Activated CD4-positive, alpha-beta T cell treated with anti-CD3 and anti-CD28 coated beads, Interleukin-2, amount 10 ng/mL, durations not matched to agents 24 days and 14 days (primary cell): ENCODE measurements around the gene SYT2. TPM values are rescaled to one million over a fixed set of nuclear protein-coding genes. Genes with fewer than 3 reads are reported as not detected.
"Not testable (repeated sequence)": the region's sequence is repeated elsewhere in the genome, so short reads cannot be mapped to it uniquely, and the experiment has no call there.

Source experiments
- DNase-seq: peaks from one replicate; pipeline ENCODE4 v3.0.0; 2022
- H3K27ac Mint-ChIP-seq: one replicate; pipeline ENCODE4 v1.8.0; 2022; ENCODE audit warnings: mild to moderate bottlenecking, mixed read lengths
- H3K27me3 Mint-ChIP-seq: one replicate; pipeline ENCODE4 v1.8.0; 2022; ENCODE audit warnings: mixed read lengths
- H3K36me3 Mint-ChIP-seq: one replicate; pipeline ENCODE4 v1.8.0; 2022; ENCODE audit warnings: low read depth, mild to moderate bottlenecking, mixed read lengths
- H3K4me1 Mint-ChIP-seq: one replicate; pipeline ENCODE4 v1.8.0; 2021; ENCODE audit warnings: mixed read lengths
- H3K4me3 Mint-ChIP-seq: one replicate; pipeline ENCODE4 v1.8.0; 2022; ENCODE audit warnings: mild to moderate bottlenecking, moderate library complexity, mixed read lengths
- H3K9me3 Mint-ChIP-seq: one replicate; pipeline ENCODE4 v1.8.0; 2021; ENCODE audit warnings: mixed read lengths
- intact Hi-C: fragments of 100-400 bp; cut with micrococcal nuclease; formaldehyde crosslinking; loops from one replicate; pipeline ENCODE4 v1.15.1; 2023
- total RNA-seq: library from RNA; stranded (reverse); gene quantifications from 2 replicates; pipeline ENCODE4 v1.2.3, GENCODE V29; 2022

SYT2 gene
- total RNA-seq, 1 donor from 2014 or later, result not detected

DNA sequence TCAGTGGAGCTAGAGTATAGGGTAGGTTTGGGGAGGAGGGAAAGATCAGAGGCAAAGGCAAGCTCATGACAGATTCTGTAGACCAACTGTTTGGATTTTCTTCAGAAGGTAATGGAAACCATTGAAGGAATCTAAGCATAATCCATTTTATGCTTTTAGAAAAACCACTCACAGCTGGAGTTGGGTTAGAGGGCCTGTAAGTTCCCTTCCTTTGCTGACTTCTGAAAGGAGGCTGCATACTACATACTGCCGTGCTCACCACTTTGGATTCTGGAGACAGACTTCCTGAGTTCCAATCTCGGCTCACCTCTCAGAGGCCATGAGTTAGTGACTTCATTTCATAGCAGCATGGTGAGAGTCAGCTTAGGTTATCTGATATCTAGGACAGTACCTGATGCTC is 6.4 kb upstream of the SYT2 start:
- H3K27me3 Mint-ChIP-seq, result peaks cover 51% of the 10 kb centered on the region
- H3K4me1 Mint-ChIP-seq, result peaks cover 4% of the 10 kb centered on the region
- intact Hi-C loops, result no loop called here
- DNase-seq, result no peak
- H3K4me3 Mint-ChIP-seq, result no peak overlapping the region
- no peaks in the 10 kb centered on the region for H3K36me3 Mint-ChIP-seq
- H3K9me3 Mint-ChIP-seq, result no peaks in the 10 kb centered on the region
- no peak overlapping the region for H3K27ac Mint-ChIP-seq

DNA sequence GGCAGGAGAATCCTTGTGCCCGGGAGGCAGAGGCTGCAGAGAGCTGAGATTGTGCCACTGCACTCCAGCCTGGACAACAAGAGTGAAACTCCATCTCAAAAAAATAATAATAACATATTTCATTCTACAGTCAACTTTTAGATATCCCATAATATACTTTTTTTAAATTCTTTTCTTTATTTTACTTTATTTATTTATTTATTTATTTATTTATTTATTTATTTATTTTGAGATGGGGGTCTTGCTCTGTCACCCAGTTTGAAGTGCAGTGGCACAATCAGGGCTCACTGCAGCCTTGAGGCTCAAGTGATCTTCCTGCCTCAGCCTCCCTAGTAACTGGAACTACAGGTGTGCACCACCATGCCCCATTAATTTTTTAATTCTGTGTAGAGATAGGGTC is 3.9 kb upstream of the SYT2 start:
- H3K27me3 Mint-ChIP-seq, result peaks cover 68% of the 10 kb centered on the region
- H3K36me3 Mint-ChIP-seq, H3K9me3 Mint-ChIP-seq, DNase-seq, H3K4me1 Mint-ChIP-seq, H3K27ac Mint-ChIP-seq, intact Hi-C loops, H3K4me3 Mint-ChIP-seq: not testable (repeated sequence)

DNA sequence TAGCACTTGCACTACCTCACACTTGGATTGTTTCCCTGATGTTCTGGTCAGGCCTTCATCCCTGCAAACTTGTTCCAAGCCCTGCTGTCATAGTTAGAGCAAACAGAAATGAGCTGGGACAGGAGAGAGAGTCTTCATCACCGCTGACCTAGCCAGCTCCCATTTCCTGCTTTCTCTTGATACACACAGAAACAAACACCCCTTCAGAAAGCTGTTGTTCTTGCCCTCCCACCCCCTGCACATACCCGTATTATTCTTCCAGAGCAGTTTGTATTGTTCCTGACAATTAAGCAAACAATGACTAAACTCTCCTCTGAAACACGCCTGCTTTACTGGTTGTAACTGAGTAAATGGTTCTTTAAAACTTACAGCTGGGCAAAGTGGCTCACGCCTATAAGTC is 2.9 kb upstream of the SYT2 start:
- Mint-ChIP-seq H3K27me3 (peaks cover 70% of the 10 kb centered on the region), H3K36me3 (no peaks in the 10 kb centered on the region), H3K4me3 (no peak overlapping the region), H3K9me3 (no peaks in the 10 kb centered on the region), H3K27ac (no peak overlapping the region), H3K4me1 (no peaks in the 10 kb centered on the region)
- DNase-seq, result no peak
- intact Hi-C loops, result no loop called here

DNA sequence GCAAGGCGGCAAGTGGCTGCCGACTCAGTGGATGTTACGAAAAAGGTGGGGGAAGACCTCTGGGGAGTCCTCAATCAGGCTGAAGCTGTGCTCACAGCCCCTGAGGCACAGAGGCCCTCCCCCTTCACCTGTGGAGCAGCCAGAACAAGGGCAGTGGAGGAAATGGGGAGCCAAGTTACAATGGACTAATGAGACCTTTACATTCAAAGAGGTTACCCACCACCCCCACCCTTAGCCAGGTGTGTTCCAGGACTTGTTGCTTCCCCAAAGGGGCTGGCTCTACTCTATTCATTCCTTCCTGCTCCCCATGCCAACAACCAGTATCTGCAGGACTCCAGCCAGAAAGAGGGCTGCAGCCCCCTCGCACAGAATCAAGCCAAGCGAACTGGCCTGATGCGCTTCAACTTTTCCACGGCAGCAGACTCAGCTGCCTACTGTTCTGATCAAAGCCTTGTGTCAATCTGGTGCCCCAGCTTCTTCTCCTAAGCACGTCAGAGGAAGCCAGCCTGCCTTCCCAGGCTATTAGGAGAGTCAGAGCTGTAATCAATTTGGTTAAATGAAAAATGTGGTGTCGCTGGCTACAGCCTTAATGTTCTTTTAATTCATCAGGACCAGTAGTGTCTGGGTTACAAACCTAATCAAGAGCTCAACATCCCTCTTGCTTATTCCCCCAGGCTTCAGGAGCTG is 1.8 kb upstream of the SYT2 start:
- Mint-ChIP-seq H3K4me1 (no peaks in the 10 kb centered on the region), H3K27ac (no peak overlapping the region), H3K9me3 (no peaks in the 10 kb centered on the region), H3K4me3 (no peak overlapping the region), H3K27me3 (peaks cover 75% of the 10 kb centered on the region), H3K36me3 (no peaks in the 10 kb centered on the region)
- intact Hi-C loops, result no loop called here
- no peak for DNase-seq

DNA sequence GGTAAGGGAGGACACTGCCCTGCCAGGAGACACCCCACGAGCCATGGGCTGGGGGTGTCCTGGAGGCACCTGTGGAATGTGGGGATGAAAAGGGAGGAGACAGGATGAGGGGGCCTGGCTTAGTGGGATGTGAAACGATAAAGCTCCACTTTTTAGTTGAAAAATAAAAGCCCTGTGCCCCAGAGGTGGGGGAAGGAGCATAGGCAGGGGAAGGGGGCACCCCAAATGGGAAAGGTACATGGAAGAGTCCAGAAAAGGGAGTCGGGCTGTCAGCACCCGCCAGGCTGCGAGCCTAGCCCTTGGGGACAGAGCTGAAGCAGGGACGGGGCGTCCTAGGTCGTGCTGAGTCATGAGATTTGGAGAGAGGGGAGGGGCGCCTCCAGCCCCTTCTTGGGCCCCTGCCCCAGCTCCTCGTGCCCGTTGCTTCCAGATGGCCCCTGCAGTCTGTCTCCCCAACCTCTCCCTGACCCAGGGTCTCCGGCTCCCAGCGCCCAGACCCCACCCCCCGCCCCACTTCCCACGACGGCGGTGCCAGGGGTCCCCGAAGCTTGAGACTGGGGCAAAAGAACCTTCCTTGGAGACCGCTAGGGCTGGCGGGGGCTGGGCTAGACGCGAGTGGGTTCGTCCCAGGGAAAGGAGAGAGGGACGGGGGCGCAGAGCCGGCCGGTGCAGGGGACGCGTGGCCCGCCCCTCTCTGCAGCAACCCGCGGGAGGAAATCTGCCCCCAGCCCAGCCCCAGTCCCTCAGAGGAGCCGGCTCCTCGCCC is 795 bp downstream of the SYT2 start:
- no peak for DNase-seq
- Mint-ChIP-seq H3K4me1 (no peaks in the 10 kb centered on the region), H3K4me3 (no peak overlapping the region), H3K27ac (no peak overlapping the region), H3K36me3 (no peaks in the 10 kb centered on the region), H3K9me3 (no peaks in the 10 kb centered on the region), H3K27me3 (peaks cover 76% of the 10 kb centered on the region)
- intact Hi-C loops, result no loop called here

DNA sequence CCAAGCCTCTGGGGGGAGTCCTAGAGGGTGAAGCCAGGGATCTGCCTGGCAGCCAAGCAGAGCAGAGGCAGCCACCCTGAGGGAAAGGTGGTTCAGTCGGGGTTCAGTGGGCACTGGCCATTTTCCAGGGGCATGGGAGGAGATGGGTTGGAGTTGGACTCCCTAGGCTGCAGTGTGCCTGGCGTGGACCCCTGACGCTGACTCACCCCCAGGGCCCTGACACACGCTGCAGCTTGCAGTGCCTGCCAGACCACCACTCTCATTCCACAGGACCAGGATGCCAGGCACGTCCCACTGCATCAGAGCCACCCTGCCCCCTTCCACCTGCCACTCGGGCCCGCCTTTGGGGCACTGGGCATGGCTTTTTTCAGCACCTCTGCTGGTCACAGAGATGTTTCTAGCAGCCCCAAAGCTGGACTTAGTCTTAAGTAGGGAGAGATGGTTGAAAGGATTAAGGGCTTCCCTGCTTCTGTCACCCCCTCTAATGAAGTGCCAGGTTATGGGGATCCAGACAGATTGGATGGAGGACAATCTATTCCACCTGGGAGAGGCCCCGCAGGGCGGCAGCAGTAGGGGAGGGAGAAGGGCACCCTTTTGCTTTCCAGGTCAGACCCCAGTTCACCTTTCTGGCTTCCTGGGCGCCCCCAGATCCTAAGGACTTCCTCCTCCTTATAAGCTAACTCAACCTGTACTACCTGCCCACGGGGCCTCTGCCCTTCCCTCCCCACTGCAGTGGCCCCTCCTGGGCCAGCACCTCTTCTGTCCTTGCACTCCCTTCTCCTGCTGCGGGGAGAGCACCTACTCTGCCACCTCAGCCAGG is 1.6 kb downstream of the SYT2 start:
- H3K27me3 Mint-ChIP-seq, result peaks cover 77% of the 10 kb centered on the region
- intact Hi-C loops, result no loop called here
- no peaks in the 10 kb centered on the region for H3K36me3 Mint-ChIP-seq
- no peak overlapping the region for H3K4me3 Mint-ChIP-seq
- no peak overlapping the region for H3K27ac Mint-ChIP-seq
- H3K4me1 Mint-ChIP-seq, result no peaks in the 10 kb centered on the region
- no peaks in the 10 kb centered on the region for H3K9me3 Mint-ChIP-seq
- DNase-seq, result no peak

DNA sequence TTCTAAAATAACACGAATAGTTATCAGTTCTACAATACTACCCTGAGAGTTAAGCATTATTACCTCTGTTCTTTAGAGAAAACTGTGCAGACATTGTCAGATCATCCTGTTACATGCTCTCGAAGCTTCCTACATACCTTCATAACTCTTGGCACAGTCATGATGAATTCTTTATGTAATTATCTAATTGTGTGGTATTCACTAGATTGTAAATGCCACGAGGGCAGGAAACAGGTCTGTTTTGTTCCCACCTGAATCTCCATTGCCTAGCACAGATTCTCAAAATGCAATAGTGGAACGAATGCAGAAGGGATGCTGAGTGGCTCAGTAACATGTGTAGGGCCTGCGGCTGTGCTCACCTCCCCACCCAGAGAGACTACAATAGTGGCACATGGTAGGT is 3.4 kb downstream of the SYT2 start:
- H3K9me3 Mint-ChIP-seq, result no peaks in the 10 kb centered on the region
- no peak for DNase-seq
- no peak overlapping the region for H3K4me3 Mint-ChIP-seq
- intact Hi-C loops, result no loop called here
- H3K4me1 Mint-ChIP-seq, result no peaks in the 10 kb centered on the region
- H3K27ac Mint-ChIP-seq, result no peak overlapping the region
- H3K36me3 Mint-ChIP-seq, result no peaks in the 10 kb centered on the region
- peaks cover 71% of the 10 kb centered on the region for H3K27me3 Mint-ChIP-seq

DNA sequence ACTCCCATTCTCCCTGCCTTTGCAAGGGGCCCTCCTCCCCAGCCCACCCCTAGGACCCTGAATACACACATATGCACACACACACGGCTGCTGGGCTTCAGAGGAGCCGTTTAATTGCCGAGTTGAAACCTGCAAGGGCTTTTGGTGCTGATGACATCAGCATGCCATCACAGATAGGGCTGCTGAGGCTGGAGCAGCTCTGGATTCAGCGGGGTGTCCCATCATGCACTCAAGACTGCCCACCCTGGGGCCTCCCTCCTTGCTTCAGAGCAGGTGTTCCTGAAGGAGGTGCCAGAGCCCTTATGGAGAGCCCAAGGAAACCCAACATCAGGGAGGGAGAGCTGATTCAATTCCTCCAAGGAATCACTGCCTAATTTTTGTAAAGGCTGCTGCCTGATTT is 5.7 kb downstream of the SYT2 start:
- peaks cover 60% of the 10 kb centered on the region for H3K27me3 Mint-ChIP-seq
- no peak for DNase-seq
- no peak overlapping the region for H3K27ac Mint-ChIP-seq
- H3K4me3 Mint-ChIP-seq, result no peak overlapping the region
- no peaks in the 10 kb centered on the region for H3K36me3 Mint-ChIP-seq
- H3K9me3 Mint-ChIP-seq, result no peaks in the 10 kb centered on the region
- no peaks in the 10 kb centered on the region for H3K4me1 Mint-ChIP-seq
- intact Hi-C loops, result no loop called here

DNA sequence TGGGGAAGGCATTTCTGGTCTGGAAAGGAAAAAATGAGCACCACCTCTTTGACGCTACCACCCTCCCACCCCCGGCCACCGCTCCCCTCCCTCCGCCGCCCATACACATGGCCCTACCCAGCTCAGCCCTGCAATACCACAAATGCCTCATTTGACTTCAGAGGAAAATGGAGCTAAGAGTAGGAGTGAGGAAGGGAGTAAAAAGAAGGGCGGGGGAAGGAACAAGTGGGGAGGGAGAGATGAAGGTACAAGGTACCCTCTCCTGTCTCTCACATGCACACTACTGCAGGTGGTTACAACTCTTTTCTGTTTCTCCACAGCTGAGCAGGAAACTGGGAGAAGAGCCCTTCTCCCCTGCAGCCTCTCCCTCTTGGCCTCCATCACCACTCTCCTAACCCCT is 7.1 kb downstream of the SYT2 start:
- H3K27ac Mint-ChIP-seq, result no peak overlapping the region
- H3K4me1 Mint-ChIP-seq, result peaks cover 5% of the 10 kb centered on the region
- no peak overlapping the region for H3K4me3 Mint-ChIP-seq
- no peak for DNase-seq
- intact Hi-C loops, result no loop called here
- peaks cover 53% of the 10 kb centered on the region for H3K27me3 Mint-ChIP-seq
- no peaks in the 10 kb centered on the region for H3K36me3 Mint-ChIP-seq
- no peaks in the 10 kb centered on the region for H3K9me3 Mint-ChIP-seq

DNA sequence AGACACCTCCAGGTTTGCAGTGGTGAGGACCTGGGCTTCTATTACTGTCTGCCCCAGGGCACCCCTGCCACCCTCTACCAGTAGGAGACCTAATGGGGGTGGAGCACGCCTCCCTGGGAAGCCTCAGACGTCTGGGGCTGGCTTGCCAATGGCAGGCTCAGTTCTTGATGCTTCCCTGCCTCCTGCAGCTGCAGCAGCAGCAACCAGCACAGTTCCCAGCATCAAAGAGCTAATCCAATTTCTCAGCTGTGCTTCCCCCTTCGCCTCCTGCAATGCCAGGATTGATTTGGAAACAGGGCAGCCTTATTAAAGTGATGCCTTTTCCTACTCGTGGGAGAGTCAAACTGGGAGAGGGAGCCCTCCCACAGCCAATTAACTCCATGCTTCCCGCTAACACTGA is 8.2 kb downstream of the SYT2 start:
- Mint-ChIP-seq H3K9me3 (no peaks in the 10 kb centered on the region), H3K4me3 (no peak overlapping the region), H3K27ac (no peak overlapping the region), H3K27me3 (peaks cover 49% of the 10 kb centered on the region), H3K4me1 (peaks cover 7% of the 10 kb centered on the region), H3K36me3 (no peaks in the 10 kb centered on the region)
- intact Hi-C loops, result no loop called here
- DNase-seq, result no peak

DNA sequence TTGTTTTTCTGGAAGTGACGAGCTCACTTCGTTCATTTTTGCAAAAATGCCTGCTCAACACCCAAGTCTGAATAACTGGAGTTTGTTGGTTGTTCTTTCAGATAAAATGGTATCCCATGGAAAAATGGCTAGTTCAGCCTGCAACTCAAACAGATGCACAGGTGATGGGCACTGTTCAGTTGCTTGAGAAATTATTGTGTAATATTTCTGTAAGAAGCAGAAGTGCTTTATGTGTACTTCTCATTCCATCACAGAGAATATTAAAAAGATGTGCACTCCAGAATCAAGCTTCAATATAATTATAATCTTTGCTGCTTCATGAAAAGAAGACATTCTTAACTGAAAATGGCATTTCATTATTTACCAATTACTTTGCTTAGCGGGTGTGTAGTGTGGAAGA is 9.1 kb downstream of the SYT2 start:
- Mint-ChIP-seq H3K4me3 (no peak overlapping the region), H3K27ac (no peak overlapping the region), H3K4me1 (peaks cover 7% of the 10 kb centered on the region), H3K36me3 (no peaks in the 10 kb centered on the region), H3K27me3 (peaks cover 45% of the 10 kb centered on the region), H3K9me3 (no peaks in the 10 kb centered on the region)
- no peak for DNase-seq
- intact Hi-C loops, result no loop called here

DNA sequence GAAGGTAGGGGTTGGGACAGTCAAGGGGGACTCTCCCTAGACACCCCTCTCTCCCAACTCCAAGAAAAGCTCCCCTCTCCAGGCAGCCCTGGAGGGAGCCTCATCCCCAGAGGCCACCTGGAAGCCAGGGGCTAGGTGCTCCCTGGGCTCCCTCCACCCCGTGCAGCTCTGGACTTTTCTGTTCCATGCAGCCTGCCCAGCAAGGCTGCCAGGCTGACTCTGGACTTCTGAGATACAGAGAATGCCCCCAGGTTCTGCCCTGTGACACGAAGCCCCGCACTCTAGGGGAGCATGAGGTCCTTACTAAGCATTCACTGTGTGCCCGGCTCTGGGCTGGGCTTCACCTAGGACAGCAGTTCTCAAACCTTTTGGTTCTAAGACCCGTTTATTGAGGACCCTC is 10.2 kb downstream of the SYT2 start:
- Mint-ChIP-seq H3K9me3 (no peaks in the 10 kb centered on the region), H3K4me1 (peaks cover 7% of the 10 kb centered on the region), H3K4me3 (no peak overlapping the region), H3K27ac (no peak overlapping the region), H3K36me3 (no peaks in the 10 kb centered on the region), H3K27me3 (peaks cover 46% of the 10 kb centered on the region)
- intact Hi-C loops, result no loop called here
- no peak for DNase-seq

DNA sequence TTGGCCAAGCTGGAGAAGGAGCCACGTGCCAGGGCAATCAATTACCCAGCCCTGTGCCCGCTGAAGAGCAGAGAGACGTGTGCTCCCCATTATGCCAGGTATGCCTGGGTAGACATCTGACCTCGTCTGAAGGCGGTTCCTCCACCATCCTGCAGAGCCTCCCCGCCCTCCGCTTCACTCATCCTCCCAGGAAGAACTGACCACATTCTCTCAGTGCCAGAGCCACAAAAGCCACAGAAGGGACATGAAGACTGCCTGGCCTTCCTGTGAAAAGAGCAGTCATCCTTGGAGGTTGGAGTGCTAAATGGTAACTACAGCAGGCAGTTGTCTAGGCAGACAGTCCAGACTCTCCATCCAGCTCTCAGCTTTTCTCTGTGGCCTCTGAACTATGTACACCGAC is 12.0 kb downstream of the SYT2 start:
- DNase-seq, result no peak
- H3K27me3 Mint-ChIP-seq, result peaks cover 38% of the 10 kb centered on the region
- peaks cover 7% of the 10 kb centered on the region for H3K4me1 Mint-ChIP-seq
- no peak overlapping the region for H3K27ac Mint-ChIP-seq
- H3K4me3 Mint-ChIP-seq, result peak overlapping the region; percentile 8
- intact Hi-C loops, result no loop called here
- H3K36me3 Mint-ChIP-seq, result no peaks in the 10 kb centered on the region
- H3K9me3 Mint-ChIP-seq, result no peaks in the 10 kb centered on the region

DNA sequence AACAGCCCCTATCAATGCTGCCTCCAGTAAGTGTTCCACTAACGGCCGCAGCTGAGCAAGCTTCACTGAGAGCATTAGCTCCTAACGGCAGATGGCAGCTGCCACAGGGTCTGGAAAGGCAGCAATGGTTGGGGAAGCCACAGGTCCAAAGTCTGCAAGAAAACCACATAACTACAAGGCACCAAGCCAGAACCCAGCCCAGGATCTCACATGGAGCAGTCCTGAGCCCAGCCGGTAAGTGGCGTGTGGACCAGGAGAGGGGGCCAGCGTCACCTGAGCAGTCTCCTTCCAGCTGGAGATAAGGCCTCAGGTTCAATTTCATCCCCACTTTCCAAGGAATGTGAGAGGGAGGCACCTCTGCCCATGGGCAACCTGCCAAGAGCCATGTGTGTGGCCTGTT is 13.2 kb downstream of the SYT2 start:
- no peak overlapping the region for H3K27ac Mint-ChIP-seq
- no peaks in the 10 kb centered on the region for H3K9me3 Mint-ChIP-seq
- intact Hi-C loops, result no loop called here
- H3K4me3 Mint-ChIP-seq, result no peak overlapping the region
- H3K4me1 Mint-ChIP-seq, result peaks cover 7% of the 10 kb centered on the region
- no peak for DNase-seq
- H3K27me3 Mint-ChIP-seq, result peaks cover 34% of the 10 kb centered on the region
- no peaks in the 10 kb centered on the region for H3K36me3 Mint-ChIP-seq
